GM19035 (cell line): ENCODE data around the gene MGAT5.

Experiments
- ATAC-seq: cut with Tn5 transposase; IDR thresholded peaks from one replicate; pipeline ENCODE4 v1.9.1; 2021; ENCODE audit not compliant: unreplicated experiment

Gene MGAT5

DNA sequence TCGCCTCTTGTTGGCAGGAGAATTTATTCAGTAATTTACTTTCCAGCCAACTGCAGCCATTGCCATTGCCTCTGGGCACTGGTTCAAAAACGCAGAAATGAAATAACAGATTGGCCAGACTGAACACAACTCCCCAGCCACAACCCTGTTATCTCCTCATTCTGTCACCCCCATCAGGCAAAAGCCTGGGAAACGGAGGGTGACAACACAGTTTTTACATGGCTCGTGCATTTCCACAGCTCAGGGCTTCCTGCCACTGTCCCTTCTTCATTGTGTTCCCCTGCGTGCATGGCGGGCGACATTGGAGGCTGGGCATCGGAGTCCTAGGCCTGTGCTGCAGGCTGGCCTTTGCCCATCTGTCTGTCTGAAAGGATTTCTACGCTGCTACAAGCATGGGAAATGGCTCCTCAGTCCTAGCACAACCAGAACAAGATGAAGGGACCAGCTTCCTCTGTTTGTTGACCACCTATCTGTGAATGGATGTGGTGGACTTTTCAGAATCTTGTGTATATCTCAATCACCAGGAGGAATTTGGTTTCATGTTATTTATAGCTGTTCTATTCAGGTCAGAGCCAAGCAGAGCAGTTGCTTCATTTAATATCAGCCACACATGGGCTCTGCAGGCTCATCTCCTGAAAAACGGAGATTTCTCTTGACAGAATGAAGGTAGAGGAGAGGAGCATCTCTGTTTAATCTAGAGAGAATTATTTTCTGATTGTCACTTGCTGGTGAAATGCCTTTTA lies 107.0 kb downstream of the MGAT5 start:
- ATAC-seq, result no peak

DNA sequence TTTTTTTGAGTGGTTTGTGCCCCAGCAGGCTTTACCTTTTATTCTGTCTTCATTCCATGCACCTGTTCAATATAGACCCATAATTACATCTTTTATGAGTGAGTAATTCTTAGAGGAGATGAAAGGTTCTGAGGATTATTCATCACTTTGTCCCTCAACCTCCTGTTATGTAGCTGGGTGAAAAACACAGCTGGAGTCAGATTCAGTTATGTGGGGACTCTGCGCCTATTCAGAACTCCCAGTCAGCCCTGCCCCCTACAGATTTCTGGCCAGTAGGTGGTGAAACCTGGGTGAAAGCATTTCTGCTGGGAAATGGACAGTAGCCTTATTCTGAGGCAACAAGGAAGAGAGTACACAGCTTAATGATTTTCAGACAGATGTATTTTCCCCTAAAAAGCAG lies 107.8 kb downstream of the MGAT5 start:
- no peak for ATAC-seq

DNA sequence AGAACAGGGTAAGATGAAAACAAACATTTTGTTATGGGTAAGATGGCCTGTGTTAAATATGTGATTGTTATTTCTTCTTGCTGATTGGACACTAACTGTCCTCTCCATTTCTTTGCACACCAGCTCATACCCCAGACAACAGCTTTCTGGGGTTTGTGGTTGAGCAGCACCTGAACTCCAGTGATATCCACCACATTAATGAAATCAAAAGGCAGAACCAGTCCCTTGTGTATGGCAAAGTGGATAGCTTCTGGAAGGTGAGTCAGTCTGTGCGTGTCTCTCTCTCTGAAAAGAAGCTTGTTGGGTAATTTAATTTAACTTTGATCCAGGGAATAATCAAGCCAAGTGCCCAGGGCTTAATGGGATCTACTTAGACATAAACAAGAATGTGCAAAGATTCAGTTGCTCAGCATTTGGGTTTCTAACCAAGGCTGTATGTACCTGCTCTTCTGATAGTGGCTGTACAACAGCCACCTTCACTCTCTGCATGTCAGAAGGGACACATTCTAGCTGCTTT lies 108.3 kb downstream of the MGAT5 start:
- no peak for ATAC-seq

DNA sequence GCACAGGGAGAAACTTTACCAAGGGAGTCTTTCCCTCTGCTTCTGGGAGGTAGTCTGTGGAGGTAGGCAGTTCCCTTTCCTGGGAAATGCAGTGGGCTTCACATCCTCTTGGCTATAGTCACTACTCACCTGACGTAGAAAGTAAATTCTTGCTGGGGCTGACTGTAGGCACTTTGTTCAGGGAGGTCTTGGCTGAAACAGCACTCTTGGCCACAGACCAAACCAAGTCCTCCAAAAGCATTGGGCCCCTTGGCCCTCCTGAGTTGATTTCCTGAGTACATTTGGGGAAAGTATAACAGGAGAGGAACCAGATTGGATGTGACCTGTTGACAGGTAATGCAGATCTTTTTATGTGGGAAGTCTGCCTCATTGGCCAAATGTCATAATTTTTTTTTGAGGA lies 108.9 kb downstream of the MGAT5 start:
- ATAC-seq, result no peak

DNA sequence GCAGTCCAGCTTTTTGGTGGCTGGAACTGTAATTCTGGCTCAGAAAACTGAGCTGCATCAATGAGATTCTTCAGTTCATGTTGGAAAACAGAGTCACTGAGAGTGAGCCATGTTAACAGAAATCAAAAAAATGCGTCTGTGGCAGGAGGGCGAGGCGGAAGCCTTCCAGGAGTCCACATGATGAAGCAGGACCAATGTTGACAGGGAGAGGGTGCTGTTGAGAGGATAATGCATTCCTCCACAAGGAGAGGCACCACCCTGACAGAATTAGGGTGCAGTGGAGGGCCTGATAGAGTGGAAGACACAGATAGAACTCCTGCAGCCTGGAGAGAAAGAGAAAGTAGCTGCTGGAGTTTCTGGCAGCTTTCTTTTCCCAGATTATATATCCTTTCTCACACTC lies 111.5 kb downstream of the MGAT5 start:
- no peak for ATAC-seq

DNA sequence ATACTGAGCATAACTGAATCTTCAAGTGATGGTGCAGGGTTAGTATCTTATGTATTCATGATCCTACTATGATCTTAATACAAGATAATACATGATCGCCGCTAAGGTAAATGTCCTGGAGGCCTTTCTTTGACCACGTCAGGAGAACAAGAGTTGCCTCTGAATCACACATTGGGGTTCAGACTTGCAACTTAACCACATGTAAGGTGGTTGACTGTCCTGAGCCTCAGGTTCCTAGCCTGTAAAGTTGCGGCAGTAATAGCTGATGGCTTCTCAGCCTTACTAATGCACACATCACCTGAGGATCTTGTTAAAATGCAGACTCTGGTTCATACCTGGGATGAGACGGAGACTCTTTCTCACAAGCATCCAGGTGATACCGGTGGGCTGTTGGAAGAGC lies 112.5 kb downstream of the MGAT5 start:
- no peak for ATAC-seq

DNA sequence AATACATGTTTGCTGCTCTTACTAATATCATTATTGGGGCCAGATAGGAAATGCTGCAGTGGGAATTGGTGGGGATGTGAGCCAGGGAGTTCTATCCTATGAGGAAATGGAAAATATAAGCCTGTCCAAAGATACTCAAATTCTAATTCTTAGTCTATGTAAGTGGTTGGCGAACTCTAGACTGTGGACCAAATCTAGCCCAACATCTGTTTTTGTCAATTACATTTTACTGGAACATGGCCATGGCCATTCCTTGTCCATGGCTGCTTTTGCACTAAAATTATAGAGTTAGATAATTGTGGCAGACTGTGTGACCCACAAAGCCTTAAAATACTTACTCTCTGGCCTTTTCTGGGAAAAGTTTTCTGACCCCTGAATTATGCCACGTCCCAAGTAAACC lies 113.3 kb downstream of the MGAT5 start:
- no peak for ATAC-seq

DNA sequence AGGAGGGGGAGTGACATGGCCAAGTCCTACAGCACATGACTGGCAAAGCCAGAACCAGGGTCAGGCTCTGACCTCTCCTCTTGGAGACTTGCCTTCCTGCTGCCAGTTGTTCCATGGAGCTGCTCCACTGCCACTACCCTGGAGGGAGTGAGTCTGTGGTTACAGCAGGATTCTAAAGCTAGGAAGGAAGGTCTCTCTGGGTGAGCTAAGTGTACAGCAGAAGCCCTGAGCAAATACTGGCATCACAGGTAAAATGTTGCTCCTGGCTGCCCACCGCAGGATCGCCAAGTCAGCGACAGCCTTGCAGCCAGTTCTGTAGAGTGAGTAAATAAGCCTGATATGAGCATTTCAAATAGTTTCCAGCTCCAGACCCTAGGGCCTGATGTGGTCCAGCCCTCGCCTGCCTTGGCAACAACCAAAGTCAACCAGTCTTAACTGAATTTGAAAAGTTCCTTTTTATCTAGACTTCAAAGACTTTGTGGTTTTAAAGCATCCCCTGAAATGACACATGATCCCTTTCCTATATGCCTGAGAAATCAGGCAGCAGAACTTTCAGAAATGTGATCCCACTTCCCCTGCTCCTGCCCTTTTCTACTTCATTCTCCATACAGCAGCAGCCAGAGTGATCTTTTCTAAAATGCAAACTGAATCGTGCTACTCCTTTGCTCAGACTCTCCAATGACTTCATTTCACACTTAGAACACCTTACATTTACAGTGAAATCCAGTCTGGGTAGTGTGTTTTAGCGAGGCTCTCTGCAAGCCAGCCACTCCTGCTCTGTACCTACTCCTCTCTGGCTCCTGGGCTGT lies 114.3 kb downstream of the MGAT5 start:
- ATAC-seq, result no peak

DNA sequence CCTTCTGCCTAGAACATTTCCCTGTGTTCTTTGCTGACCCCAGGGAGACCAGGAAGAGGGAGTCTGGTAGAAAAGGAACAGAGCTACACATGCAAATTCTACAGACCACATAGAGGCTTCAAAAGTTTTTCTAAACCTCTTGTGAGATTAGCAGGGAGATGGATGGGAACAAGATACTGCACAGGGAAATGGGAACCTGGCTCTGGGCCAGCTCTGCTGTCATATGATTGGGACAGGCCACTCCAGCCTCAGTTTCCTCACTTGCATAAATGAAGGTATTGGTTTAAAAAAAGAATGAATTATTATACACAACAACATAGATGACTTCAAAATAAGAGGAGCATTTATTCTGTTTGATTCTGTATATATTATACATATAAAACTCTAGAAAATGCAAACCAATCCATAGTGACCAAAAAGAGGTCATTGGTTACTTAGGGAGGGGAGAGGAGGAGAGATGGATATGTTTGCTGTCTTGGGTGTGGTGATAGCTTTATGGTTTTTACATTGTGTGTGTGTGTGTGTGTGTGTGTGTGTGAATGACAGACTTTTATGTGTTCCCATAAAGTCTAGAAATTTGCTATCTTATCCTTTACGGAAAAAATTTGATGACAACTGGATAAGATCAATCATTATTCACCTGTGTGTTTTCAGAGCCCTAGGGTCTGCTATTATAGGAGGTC lies 115.5 kb downstream of the MGAT5 start:
- ATAC-seq, result no peak

DNA sequence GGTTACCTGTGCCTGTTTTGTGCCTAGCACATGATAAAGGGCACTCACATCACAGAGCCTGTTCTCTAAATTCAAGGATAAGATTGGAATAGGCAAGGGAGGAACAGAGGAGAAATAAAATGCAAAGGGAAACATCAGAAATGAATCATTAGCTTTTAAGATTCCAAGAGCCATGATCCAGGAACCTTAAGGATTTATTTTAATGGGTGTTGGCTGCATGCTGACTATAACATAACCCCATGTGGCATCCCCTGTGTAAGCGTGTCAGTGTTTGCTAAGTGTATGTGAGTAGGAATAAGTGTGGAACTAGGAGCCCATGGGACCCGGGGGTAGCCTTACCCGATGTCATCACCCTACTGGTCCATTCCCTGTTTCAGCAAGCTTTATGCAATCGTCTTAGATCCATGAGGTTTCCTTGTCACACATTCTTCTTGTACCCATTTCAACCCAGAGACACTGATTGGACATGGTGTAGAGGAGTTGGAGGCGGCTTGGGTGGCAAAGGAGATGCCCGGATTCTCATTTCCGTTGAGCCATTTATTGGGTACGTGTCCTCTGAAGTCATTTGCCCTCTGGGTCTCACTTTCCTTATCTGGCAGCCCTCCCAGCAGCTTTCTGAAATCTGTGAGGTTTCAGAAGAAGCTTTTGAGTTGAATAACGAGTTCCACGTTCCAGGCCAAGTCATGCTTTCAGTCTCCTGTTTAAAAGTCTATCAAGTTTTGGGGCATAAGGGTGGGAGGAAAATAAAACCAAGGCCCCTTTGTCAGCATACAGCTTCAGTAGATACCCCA lies 117.0 kb downstream of the MGAT5 start:
- ATAC-seq, result no peak

DNA sequence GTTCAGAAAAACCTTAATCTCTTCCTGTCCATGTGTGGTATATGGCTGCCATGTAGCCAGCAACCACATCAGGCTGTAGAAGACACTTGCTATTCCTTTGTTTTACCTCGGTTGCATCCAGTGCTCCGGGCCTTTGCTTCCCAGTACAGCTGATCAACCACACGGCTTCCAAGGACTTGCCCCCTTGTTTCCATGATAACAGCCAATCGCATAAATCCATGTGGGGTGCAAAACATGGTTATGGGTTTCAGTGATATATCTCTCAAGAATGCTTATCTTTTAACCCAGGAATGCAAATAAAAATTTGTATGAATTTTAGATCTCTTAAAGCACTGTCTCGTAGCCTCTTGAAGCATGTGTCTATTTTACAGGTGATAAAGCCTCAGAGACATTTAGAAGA lies 118.3 kb downstream of the MGAT5 start:
- ATAC-seq, result no peak

DNA sequence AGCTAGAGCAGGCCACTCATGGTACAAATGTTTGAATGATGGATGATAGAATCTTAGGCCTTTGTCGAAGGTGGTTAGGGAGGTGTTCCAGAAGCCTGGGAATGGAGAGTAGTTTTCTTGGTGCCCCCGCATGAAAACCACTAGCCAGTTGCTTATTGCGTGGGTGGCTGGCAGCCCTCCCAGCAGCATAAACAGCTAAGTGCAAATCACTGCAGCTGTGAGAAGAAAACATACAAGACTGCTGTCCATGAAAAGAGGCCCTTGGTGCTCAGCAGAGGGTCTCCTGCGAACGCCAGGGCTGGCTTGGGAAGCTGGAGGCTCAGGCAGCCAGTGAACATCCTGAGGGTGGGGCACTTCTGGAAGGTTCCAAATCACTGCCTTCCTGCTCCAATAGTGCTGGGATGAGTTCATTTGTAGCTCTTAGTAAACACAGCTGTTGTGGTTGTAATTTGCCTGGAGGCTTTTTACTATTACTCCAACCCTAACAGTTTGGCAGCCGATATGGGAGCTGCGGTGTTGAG lies 118.8 kb downstream of the MGAT5 start:
- ATAC-seq, result no peak

DNA sequence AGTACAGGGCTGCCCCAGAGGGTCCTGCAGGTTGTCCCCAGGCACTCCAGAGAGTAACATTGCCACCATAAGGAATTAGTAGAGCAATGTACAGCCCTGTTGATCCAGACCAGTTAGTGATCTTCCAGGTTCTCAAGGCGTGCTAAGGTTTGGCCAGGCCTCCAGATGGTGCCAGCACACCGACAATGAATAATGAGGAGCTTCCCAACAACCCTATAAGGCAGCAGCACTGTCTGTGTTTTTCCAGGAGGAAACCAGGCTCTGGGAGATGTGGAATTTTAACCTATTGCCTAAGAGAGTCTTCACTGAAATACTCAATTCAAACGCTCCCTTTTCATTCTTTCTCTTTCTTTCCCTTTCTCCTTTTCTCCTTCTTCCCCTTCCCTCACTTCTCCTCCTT lies 122.1 kb downstream of the MGAT5 start:
- ATAC-seq, result no peak

DNA sequence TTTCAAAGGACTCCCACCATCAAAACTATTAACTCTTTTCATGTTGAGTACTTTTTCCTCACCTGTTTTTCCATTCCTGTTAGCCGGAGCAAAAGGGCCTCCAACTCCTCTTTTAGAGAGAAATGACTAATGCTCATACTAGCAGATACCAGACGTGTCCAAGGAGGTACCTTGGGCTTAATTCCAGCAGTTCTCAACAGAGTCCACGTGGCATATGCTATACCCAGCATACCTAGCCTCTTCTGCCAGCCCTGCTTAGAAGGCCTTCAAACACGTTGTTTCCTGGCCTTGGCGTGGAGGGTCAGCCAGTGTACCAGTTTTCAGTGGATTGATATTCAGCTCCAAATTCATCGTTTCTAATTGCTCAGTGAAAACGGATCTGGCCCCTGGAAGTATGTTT lies 123.9 kb downstream of the MGAT5 start:
- ATAC-seq, result no peak

DNA sequence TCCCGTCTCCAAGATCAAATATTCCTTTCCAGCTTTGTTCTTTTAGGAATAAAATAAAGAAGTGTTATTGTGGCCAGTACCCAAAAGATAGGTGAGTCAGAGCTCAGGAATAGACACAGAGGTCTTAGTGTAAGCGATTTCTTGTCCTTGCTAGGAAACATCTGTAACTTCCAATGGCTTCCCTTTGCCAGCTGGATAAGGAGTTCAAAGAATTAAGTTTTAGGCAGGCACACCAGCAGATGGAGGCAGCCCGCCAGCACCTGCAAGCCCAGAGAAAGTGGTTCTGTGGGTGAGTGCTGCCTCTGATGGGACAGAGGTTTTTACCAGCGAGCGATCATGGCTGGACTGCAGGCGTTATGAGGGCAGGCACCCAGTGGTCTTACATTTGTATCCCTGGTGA lies 125.4 kb downstream of the MGAT5 start:
- no peak for ATAC-seq

DNA sequence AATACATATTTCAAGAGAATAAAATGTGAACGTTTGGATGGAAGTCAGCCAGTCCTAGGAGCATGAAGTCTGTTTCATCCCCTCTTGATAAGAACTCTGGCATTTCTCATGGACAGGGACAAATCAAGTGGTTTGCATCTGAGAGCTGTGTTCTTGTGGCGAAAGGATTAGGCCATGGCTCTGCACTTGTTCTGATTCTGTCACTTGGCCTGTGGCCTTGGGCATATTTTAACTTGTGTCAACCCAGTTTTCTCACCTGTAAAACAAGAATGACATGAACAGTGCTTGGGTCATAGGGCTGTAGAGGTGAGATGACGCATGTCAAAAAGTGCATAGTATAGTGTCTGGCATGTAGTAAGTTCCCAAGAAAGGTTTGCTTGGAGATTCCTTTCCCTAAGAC lies 125.8 kb downstream of the MGAT5 start:
- ATAC-seq, result no peak

DNA sequence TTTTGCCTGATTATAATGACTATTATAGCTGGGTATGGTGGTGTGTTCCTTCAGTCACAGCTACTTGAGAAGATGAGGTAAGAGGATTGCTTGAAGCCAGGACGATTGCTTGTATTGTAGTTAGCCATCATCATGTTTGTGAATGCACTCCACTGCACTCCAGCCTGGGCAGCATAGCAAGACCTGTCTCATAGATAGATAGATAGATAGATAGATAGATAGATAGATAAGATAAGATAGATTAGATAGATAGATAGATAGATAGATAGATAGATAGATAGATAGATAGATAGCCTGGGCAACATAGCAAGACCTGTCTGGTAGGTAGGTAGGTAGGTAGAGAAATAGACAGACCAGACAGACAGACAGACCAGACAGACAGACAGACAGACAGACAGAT lies 127.3 kb downstream of the MGAT5 start:
- no peak for ATAC-seq

DNA sequence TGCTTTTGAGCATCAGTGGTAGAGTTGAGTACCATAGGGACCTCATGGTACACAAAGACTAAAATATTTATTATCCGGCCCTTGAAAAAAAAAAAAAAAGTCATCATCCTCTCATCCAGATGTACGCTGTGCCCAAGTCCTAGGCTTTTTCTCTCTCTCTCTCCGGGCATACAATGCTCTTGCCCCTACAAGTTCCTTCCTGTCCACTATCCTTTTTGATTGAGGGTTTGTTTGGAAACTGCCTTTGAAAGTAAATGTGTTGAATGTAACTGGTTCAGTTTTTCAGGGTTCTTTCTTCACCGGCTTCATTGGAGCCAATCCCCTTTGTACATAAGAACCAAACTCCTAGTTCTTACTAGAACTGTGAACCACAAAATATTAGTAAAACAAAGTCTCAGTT lies 130.3 kb downstream of the MGAT5 start:
- ATAC-seq, result no peak

DNA sequence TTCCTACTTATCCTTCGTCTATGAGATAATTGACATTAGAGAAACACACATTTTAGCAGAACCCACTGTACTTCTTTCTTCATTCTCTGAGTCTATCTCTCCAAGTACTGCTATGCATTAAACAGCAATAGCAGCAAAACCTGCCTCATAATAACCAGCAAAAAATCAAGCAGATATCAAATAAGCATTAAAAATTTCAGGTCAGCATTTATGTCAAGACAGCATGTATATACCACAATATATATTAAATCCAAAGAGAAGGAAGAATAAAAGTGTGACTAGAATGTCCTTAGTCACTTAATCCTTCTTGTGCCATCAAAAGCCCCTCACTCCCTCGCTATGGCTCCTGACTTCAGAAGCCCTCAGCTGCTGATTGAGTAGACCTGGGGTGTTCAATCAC lies 131.3 kb downstream of the MGAT5 start:
- no peak for ATAC-seq

DNA sequence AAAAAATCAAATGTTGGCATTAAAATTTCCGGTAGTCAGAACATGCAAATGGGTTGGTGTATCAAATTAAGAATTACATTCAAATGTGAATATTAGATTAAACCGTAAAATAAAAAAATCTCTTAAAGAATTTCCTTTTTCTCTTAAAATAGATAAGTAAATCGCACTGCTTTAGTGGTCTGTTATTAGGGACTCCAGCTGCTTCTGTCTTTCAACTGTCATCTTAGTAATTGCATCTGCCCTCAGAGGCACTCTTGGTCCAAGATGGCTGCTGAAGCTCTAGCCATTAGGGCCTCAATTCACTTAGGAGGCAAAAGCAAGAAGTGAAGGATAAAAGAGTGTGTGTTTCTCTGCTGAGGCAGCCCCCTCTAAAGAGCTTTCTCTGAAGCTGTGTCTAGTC lies 132.4 kb downstream of the MGAT5 start:
- ATAC-seq, result no peak

DNA sequence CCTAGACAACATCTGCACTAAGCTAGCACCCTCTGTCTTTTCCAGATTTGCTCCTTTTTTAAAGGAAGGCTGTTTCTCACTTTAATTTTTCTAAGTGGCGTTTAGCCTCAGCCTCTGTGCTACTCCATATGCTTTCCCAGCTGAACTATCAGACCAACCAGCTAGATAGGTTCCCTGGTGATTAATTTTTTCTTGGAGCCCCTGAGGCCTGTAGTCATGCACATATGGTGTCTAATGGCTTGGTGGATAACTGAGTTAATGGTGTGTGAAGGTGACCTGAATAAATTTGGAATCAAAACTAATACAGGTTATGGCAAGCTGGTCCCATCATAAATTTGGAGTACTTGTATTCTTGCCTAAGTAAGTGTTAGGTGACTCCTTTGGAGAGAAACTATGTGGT lies 135.5 kb downstream of the MGAT5 start:
- ATAC-seq, result no peak
